ENCODE results near the gene HS6ST3. TPM values are rescaled to one million over a fixed set of nuclear protein-coding genes. Genes with fewer than 3 reads are reported as not detected.

The HS6ST3 gene
- total RNA-seq, 1 donor from 2014 or later = 1.3 TPM

GRCh38 chr13:96284971-96285370, 195.1 kb downstream of the HS6ST3 start:
- DNase-seq = no peak
- TF ChIP-seq, protein P1, sequence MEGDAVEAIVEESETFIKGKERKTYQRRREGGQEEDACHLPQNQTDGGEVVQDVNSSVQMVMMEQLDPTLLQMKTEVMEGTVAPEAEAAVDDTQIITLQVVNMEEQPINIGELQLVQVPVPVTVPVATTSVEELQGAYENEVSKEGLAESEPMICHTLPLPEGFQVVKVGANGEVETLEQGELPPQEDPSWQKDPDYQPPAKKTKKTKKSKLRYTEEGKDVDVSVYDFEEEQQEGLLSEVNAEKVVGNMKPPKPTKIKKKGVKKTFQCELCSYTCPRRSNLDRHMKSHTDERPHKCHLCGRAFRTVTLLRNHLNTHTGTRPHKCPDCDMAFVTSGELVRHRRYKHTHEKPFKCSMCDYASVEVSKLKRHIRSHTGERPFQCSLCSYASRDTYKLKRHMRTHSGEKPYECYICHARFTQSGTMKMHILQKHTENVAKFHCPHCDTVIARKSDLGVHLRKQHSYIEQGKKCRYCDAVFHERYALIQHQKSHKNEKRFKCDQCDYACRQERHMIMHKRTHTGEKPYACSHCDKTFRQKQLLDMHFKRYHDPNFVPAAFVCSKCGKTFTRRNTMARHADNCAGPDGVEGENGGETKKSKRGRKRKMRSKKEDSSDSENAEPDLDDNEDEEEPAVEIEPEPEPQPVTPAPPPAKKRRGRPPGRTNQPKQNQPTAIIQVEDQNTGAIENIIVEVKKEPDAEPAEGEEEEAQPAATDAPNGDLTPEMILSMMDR (IDR thresholded peaks at IDR 0.05; ENCODE audit: partially characterized antibody, unreplicated experiment) = no peak
- Mint-ChIP-seq H3K9me3 (ENCODE audit: unreplicated experiment) (no peaks in the 10 kb centered on the region), H3K4me3 (ENCODE audit: unreplicated experiment) (no peak overlapping the region), H3K4me1 (ENCODE audit: low read depth, unreplicated experiment) (no peaks in the 10 kb centered on the region), H3K27me3 (ENCODE audit: unreplicated experiment) (peaks cover 2% of the 10 kb centered on the region), H3K27ac (ENCODE audit: unreplicated experiment) (no peak overlapping the region), H3K36me3 (ENCODE audit: unreplicated experiment) (no peaks in the 10 kb centered on the region)

- Mint-ChIP-seq H3K27ac (ENCODE audit: unreplicated experiment) (no peak overlapping the region), H3K4me3 (ENCODE audit: unreplicated experiment) (no peak overlapping the region), H3K9me3 (ENCODE audit: unreplicated experiment) (no peaks in the 10 kb centered on the region), H3K27me3 (ENCODE audit: unreplicated experiment) (peaks cover 2% of the 10 kb centered on the region), H3K36me3 (ENCODE audit: unreplicated experiment) (no peaks in the 10 kb centered on the region), H3K4me1 (ENCODE audit: low read depth, unreplicated experiment) (no peaks in the 10 kb centered on the region)
- TF ChIP-seq, protein P1 (IDR thresholded peaks at IDR 0.05; ENCODE audit: partially characterized antibody, unreplicated experiment) = no peak
- DNase-seq = no peak
Observed at GRCh38 chr13:96285729-96286128, 195.8 kb downstream of the HS6ST3 start.

DNA sequence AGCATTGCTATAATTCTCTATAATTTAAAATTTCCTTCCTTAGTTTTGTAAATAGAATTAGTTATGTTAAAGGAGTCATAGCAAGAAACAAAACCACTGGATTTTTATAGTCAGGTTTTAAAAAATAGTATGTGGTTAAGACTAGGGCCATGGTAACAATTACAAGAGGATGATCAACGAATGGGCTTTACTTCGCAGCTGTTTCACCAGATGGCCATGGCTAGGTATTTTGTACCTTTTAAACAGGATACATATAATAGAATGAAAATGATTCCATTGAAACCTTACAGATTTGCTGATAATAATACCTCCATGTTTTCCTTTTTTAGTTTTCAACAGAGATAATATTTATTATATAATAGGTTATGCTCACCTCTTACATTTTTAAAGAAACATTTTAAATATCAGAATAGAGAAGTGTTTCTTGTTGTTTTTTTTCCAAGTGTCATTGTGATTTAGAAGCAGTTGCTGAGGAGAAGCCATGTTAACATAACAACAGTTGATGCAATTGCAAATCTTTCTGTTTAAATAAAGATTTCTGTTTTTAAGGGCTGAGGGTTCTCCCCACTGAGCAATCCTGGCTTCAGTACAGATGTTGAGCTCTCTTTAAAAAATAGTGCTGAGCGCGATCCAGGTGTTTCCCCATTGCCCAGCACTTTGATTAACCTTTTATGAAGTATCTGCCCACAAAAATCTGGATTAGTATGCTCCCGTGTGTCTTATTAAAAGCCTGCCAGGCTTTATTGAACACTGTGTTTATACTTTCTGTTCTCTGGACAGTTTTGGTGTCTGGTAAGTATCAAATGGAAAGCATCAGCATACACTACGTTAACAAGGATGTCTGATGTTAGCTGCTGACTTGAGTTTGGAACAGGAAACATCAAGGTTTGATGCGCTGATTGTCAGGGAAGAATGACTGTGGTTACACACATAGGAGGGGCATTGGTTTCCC, 205.3 kb downstream of the HS6ST3 start:
- no peaks in the 10 kb centered on the region for H3K27me3 Mint-ChIP-seq (ENCODE audit: unreplicated experiment)
- H3K36me3 Mint-ChIP-seq (ENCODE audit: unreplicated experiment) = no peaks in the 10 kb centered on the region
- no peaks in the 10 kb centered on the region for H3K9me3 Mint-ChIP-seq (ENCODE audit: unreplicated experiment)
- H3K4me3 Mint-ChIP-seq (ENCODE audit: unreplicated experiment) = no peak overlapping the region
- H3K27ac Mint-ChIP-seq (ENCODE audit: unreplicated experiment) = no peak overlapping the region
- H3K4me1 Mint-ChIP-seq (ENCODE audit: low read depth, unreplicated experiment) = no peaks in the 10 kb centered on the region
- TF ChIP-seq, protein P1 (IDR thresholded peaks at IDR 0.05; ENCODE audit: partially characterized antibody, unreplicated experiment) = no peak
- DNase-seq = no peak

- Mint-ChIP-seq H3K9me3 (ENCODE audit: unreplicated experiment) (no peaks in the 10 kb centered on the region), H3K4me1 (ENCODE audit: low read depth, unreplicated experiment) (no peaks in the 10 kb centered on the region), H3K27ac (ENCODE audit: unreplicated experiment) (no peak overlapping the region), H3K4me3 (ENCODE audit: unreplicated experiment) (no peak overlapping the region), H3K36me3 (ENCODE audit: unreplicated experiment) (no peaks in the 10 kb centered on the region), H3K27me3 (ENCODE audit: unreplicated experiment) (no peaks in the 10 kb centered on the region)
- no peak for DNase-seq
- TF ChIP-seq, protein P1 (IDR thresholded peaks at IDR 0.05; ENCODE audit: partially characterized antibody, unreplicated experiment) = no peak
Observed at GRCh38 chr13:96297360-96297759, 207.5 kb downstream of the HS6ST3 start.

GRCh38 chr13:96299235-96299634, 209.3 kb downstream of the HS6ST3 start:
- Mint-ChIP-seq H3K4me1 (ENCODE audit: low read depth, unreplicated experiment) (no peaks in the 10 kb centered on the region), H3K27me3 (ENCODE audit: unreplicated experiment) (peaks cover 3% of the 10 kb centered on the region), H3K36me3 (ENCODE audit: unreplicated experiment) (no peaks in the 10 kb centered on the region), H3K27ac (ENCODE audit: unreplicated experiment) (no peak overlapping the region), H3K4me3 (ENCODE audit: unreplicated experiment) (no peak overlapping the region), H3K9me3 (ENCODE audit: unreplicated experiment) (no peaks in the 10 kb centered on the region)
- no peak for DNase-seq
- TF ChIP-seq, protein P1 (IDR thresholded peaks at IDR 0.05; ENCODE audit: partially characterized antibody, unreplicated experiment) = no peak
